Measurements from ENCODE around the gene ANO10. TPM values are rescaled to one million over a fixed set of nuclear protein-coding genes. Genes with fewer than 3 reads are reported as not detected.
"Not testable (repeated sequence)": the region's sequence is repeated elsewhere in the genome, so short reads cannot be mapped to it uniquely, and the experiment has no call there.

Gene ANO10
- total RNA-seq, 1 donor from 2014 or later, result 45.4 TPM

GRCh38 chr3:43544277-43544676, 77.5 kb downstream of the ANO10 start:
- H3K9ac ChIP-seq (ENCODE audit: low read length); H3K4me2 ChIP-seq (ENCODE audit: low read length); H3K27ac ChIP-seq (ENCODE audit: low read depth, low read length); H3K4me1 Mint-ChIP-seq (ENCODE audit: low read depth, unreplicated experiment); H3K4me1 ChIP-seq (ENCODE audit: insufficient read depth, low read length); H3K9me3 ChIP-seq (ENCODE audit: insufficient read depth, low read depth, low read length); H3K36me3 ChIP-seq (ENCODE audit: insufficient read depth, low read length); H3K27ac Mint-ChIP-seq (ENCODE audit: unreplicated experiment); H3K27me3 Mint-ChIP-seq (ENCODE audit: low read depth, unreplicated experiment); H2AFZ ChIP-seq (ENCODE audit: low read depth, low read length); H4K20me1 ChIP-seq (ENCODE audit: insufficient read depth, low read length); H3K4me3 Mint-ChIP-seq (ENCODE audit: unreplicated experiment); H3K36me3 Mint-ChIP-seq (ENCODE audit: low read depth, unreplicated experiment); H3K79me2 ChIP-seq (ENCODE audit: insufficient read depth, low read length); H3K27me3 ChIP-seq (ENCODE audit: insufficient read depth, low read length); H3K4me3 ChIP-seq (ENCODE audit: insufficient read depth, low read depth, low read length); H3K9me3 Mint-ChIP-seq (ENCODE audit: unreplicated experiment): not testable (repeated sequence)
- TF ChIP-seq, protein P1, sequence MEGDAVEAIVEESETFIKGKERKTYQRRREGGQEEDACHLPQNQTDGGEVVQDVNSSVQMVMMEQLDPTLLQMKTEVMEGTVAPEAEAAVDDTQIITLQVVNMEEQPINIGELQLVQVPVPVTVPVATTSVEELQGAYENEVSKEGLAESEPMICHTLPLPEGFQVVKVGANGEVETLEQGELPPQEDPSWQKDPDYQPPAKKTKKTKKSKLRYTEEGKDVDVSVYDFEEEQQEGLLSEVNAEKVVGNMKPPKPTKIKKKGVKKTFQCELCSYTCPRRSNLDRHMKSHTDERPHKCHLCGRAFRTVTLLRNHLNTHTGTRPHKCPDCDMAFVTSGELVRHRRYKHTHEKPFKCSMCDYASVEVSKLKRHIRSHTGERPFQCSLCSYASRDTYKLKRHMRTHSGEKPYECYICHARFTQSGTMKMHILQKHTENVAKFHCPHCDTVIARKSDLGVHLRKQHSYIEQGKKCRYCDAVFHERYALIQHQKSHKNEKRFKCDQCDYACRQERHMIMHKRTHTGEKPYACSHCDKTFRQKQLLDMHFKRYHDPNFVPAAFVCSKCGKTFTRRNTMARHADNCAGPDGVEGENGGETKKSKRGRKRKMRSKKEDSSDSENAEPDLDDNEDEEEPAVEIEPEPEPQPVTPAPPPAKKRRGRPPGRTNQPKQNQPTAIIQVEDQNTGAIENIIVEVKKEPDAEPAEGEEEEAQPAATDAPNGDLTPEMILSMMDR (IDR thresholded peaks at IDR 0.05; ENCODE audit: insufficient read depth, low read depth, low read length), result peak; percentile 58
- peak; percentile 94 for FAIRE-seq
- DNase-seq (ENCODE audit: low read depth), result peak; percentile 23

DNA sequence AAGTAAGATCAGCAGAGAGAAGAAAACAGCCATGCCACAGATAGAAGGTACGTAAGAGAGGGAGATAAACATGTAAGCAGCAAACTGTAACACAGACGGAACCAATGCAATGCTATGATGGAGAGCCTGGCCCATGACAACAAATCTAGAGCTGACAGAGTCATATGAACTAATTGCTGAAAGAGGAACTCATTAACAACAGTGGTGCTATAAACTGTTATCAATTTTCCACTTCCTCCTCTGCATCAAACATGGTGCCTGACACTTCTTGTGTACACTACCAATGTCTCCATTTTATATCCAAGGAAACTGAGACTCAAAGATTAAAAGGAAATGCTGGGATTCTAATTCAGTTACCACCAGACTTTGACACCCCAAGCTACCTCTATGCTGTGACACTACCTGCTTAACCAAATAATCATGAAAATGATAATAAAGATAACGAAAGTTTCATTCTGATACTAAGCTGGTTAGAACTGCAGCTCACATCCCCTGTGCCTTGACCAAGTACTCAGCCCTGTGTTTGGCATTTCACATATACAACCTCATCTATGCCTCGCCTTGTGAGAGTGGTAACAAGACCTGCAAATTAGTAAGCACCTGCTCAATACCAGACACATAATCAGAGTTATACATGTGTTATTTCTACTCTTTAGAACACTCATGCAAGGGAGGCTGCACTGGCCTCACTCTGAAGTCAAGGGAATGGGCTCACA, 79.3 kb downstream of the ANO10 start:
- Mint-ChIP-seq H3K36me3 (ENCODE audit: low read depth, unreplicated experiment) (peaks cover 2% of the 10 kb centered on the region), H3K4me3 (ENCODE audit: unreplicated experiment) (no peak overlapping the region), H3K4me1 (ENCODE audit: low read depth, unreplicated experiment) (no peaks in the 10 kb centered on the region), H3K27me3 (ENCODE audit: low read depth, unreplicated experiment) (no peaks in the 10 kb centered on the region), H3K27ac (ENCODE audit: unreplicated experiment) (no peak overlapping the region), H3K9me3 (ENCODE audit: unreplicated experiment) (no peaks in the 10 kb centered on the region)
- no peaks in the 10 kb centered on the region for H3K79me2 ChIP-seq (ENCODE audit: insufficient read depth, low read length)
- no peak overlapping the region for H2AFZ ChIP-seq (ENCODE audit: low read depth, low read length)
- no peaks in the 10 kb centered on the region for H3K27me3 ChIP-seq (ENCODE audit: insufficient read depth, low read length)
- DNase-seq (ENCODE audit: low read depth) (no peak), FAIRE-seq (no peak)
- no peaks in the 10 kb centered on the region for H4K20me1 ChIP-seq (ENCODE audit: insufficient read depth, low read length)
- no peaks in the 10 kb centered on the region for H3K9me3 ChIP-seq (ENCODE audit: insufficient read depth, low read depth, low read length)
- no peak overlapping the region for H3K27ac ChIP-seq (ENCODE audit: low read depth, low read length)
- H3K4me1 ChIP-seq (ENCODE audit: insufficient read depth, low read length), result no peaks in the 10 kb centered on the region
- H3K36me3 ChIP-seq (ENCODE audit: insufficient read depth, low read length), result no peaks in the 10 kb centered on the region
- H3K9ac ChIP-seq (ENCODE audit: low read length), result no peak overlapping the region
- H3K4me3 ChIP-seq (ENCODE audit: insufficient read depth, low read depth, low read length), result no peak overlapping the region
- no peak overlapping the region for H3K4me2 ChIP-seq (ENCODE audit: low read length)
- TF ChIP-seq EZH2 (IDR thresholded peaks at IDR 0.05; ENCODE audit: insufficient read depth, low read length), result no peak
- TF ChIP-seq, protein P1 (IDR thresholded peaks at IDR 0.05; ENCODE audit: insufficient read depth, low read depth, low read length), result no peak

DNA sequence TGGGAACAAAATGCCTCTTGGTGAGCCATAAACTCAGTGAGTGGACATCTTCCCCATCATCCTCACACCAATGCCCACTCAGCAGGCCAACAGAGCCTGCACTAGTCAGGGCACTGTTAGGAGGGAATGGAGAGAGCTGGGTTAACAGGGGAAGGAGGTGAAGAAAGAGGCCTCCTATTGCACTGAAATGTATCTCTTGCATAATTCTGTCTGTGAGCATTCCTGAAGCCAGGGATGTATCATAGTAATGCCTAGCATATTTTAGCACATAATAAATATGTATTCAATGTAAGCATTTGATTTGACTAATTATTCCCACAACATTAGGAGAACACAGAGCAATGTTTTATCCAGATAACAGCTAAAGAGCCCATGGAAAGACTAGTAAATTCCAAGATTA, 81.2 kb downstream of the ANO10 start:
- TF ChIP-seq, protein P1 (IDR thresholded peaks at IDR 0.05; ENCODE audit: insufficient read depth, low read depth, low read length), result no peak
- no peak for TF ChIP-seq EZH2 (IDR thresholded peaks at IDR 0.05; ENCODE audit: insufficient read depth, low read length)
- no peaks in the 10 kb centered on the region for H3K27me3 Mint-ChIP-seq (ENCODE audit: low read depth, unreplicated experiment)
- no peaks in the 10 kb centered on the region for H3K4me1 Mint-ChIP-seq (ENCODE audit: low read depth, unreplicated experiment)
- Histone ChIP-seq H2AFZ (ENCODE audit: low read depth, low read length) (no peak overlapping the region), H3K9me3 (ENCODE audit: insufficient read depth, low read depth, low read length) (no peaks in the 10 kb centered on the region), H4K20me1 (ENCODE audit: insufficient read depth, low read length) (peaks cover 4% of the 10 kb centered on the region), H3K4me3 (ENCODE audit: insufficient read depth, low read depth, low read length) (no peak overlapping the region), H3K4me1 (ENCODE audit: insufficient read depth, low read length) (no peaks in the 10 kb centered on the region), H3K79me2 (ENCODE audit: insufficient read depth, low read length) (no peaks in the 10 kb centered on the region), H3K27ac (ENCODE audit: low read depth, low read length) (no peak overlapping the region), H3K9ac (ENCODE audit: low read length) (no peak overlapping the region), H3K4me2 (ENCODE audit: low read length) (no peak overlapping the region), H3K36me3 (ENCODE audit: insufficient read depth, low read length) (no peaks in the 10 kb centered on the region), H3K27me3 (ENCODE audit: insufficient read depth, low read length) (no peaks in the 10 kb centered on the region)
- no peaks in the 10 kb centered on the region for H3K36me3 Mint-ChIP-seq (ENCODE audit: low read depth, unreplicated experiment)
- FAIRE-seq (no peak), DNase-seq (ENCODE audit: low read depth) (no peak)
- H3K9me3 Mint-ChIP-seq (ENCODE audit: unreplicated experiment), result no peaks in the 10 kb centered on the region
- H3K4me3 Mint-ChIP-seq (ENCODE audit: unreplicated experiment), result no peak overlapping the region
- H3K27ac Mint-ChIP-seq (ENCODE audit: unreplicated experiment), result no peak overlapping the region
